Hepatocyte (in vitro differentiated cells): ENCODE results near the gene PEX11B.
"Not testable (repeated sequence)": the region's sequence is repeated elsewhere in the genome, so short reads cannot be mapped to it uniquely, and the experiment has no call there.

Source experiments
- EZH2 ChIP-seq: fragments of 200-600 bp; sonication (generic); IDR thresholded peaks from 2 replicates; pipeline ENCODE4 v1.6.1; 2016; ENCODE audit warnings: antibody characterized with exemption, mild to moderate bottlenecking, borderline replicate concordance
- TF ChIP-seq, protein P1 (sequence below): fragments of 200-600 bp; sonication (generic); IDR thresholded peaks from 2 replicates; pipeline ENCODE4 v1.5.1; 2016; ENCODE audit warnings: antibody characterized with exemption, mild to moderate bottlenecking; ENCODE audit not compliant: poor library complexity

DNA sequence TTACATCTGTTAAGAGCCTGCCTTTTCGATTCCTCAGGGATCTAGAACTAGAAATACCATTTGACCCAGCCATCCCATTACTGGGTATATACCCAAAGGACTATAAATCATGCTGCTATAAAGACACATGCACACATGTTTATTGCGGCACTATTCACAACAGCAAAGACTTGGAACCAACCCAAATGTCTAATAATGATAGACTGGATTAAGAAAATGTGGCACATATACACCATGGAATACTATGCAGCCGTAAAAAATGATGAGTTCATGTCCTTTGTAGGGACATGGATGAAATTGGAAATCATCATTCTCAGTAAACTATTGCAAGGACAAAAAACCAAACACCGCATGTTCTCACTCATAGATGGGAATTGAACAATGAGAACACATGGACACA is 1.8 kb upstream of the PEX11B start:
- TF ChIP-seq, protein P1, sequence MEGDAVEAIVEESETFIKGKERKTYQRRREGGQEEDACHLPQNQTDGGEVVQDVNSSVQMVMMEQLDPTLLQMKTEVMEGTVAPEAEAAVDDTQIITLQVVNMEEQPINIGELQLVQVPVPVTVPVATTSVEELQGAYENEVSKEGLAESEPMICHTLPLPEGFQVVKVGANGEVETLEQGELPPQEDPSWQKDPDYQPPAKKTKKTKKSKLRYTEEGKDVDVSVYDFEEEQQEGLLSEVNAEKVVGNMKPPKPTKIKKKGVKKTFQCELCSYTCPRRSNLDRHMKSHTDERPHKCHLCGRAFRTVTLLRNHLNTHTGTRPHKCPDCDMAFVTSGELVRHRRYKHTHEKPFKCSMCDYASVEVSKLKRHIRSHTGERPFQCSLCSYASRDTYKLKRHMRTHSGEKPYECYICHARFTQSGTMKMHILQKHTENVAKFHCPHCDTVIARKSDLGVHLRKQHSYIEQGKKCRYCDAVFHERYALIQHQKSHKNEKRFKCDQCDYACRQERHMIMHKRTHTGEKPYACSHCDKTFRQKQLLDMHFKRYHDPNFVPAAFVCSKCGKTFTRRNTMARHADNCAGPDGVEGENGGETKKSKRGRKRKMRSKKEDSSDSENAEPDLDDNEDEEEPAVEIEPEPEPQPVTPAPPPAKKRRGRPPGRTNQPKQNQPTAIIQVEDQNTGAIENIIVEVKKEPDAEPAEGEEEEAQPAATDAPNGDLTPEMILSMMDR, result not testable (repeated sequence)
- not testable (repeated sequence) for TF ChIP-seq EZH2
